ENCODE measurements around the gene ALMS1. TPM values are rescaled to one million over a fixed set of nuclear protein-coding genes. Genes with fewer than 3 reads are reported as not detected.
"Not testable (repeated sequence)": the region's sequence is repeated elsewhere in the genome, so short reads cannot be mapped to it uniquely, and the experiment has no call there.

ALMS1 gene
- total and polyA plus RNA-seq, 2 of the 4 experiments (the other 2 are of a cell fraction), result 20.8 to 52.8 TPM

- H2BK15ac ChIP-seq (ENCODE audit: low read depth, low read length); ATAC-seq (ENCODE audit: low read depth); H3K4me3 ChIP-seq (ENCODE audit: insufficient read depth, low read depth, low read length); H3K18ac ChIP-seq (ENCODE audit: low read depth, low read length); DNase-seq; H3K36me3 ChIP-seq (ENCODE audit: control insufficient read depth, insufficient read depth, low read length); H3K9me3 ChIP-seq (ENCODE audit: control insufficient read depth, insufficient read depth, low read length); H2BK20ac ChIP-seq (ENCODE audit: low read depth, low read length); BruUV-seq (replicated peaks); H3K4ac ChIP-seq (ENCODE audit: low read depth, low read length); in situ Hi-C loops (cut with MboI; ENCODE audit: low sequenced_read_pairs); H3K14ac ChIP-seq (replicated peaks; ENCODE audit: low read depth, low read length); H3K4me1 ChIP-seq (ENCODE audit: control insufficient read depth, insufficient read depth, low read length); CTCF ChIA-PET; intact Hi-C loops (cut with micrococcal nuclease); H3K27me3 ChIP-seq (ENCODE audit: control insufficient read depth, insufficient read depth, low read length); H3K56ac ChIP-seq (ENCODE audit: extremely low read depth, insufficient read depth, low read length); POLR2A ChIA-PET (ENCODE audit: unreplicated experiment); H4K91ac ChIP-seq (ENCODE audit: insufficient read depth, low read depth, low read length); H3K4me2 ChIP-seq (ENCODE audit: low read depth, low read length); H3K9ac ChIP-seq (ENCODE audit: low read depth, low read length); H4K8ac ChIP-seq (ENCODE audit: low read depth in 2 of 2, low read length in 2 of 2); H2BK5ac ChIP-seq (ENCODE audit: low read depth, low read length, poor library complexity, severe bottlenecking); dilution Hi-C loops (cut with HindIII; ENCODE audit: low sequenced_read_pairs, unreplicated experiment); H4K5ac ChIP-seq (ENCODE audit: low read depth, low read length); H3K27ac ChIP-seq (ENCODE audit: insufficient read depth, low read length); H2AK9ac ChIP-seq (replicated peaks; ENCODE audit: low read depth, low read length, poor library complexity); H2BK120ac ChIP-seq (ENCODE audit: low read depth, low read length); H3K79me1 ChIP-seq (ENCODE audit: low read depth in 1 of 2, low read length in 2 of 2); H3K23ac ChIP-seq (ENCODE audit: low read depth, low read length); H2AK5ac ChIP-seq (ENCODE audit: low read depth, low read length); H2AFZ ChIP-seq (replicated peaks; ENCODE audit: low read length, poor library complexity); H3K9me1 ChIP-seq (ENCODE audit: insufficient read depth, low read length); H4K20me1 ChIP-seq (ENCODE audit: insufficient read depth, low read length): not testable (repeated sequence)
- 69% methylated on average over 3 of the region's 3 CpGs; no CpG with 5 or more reads in 1 of the 2 experiments for WGBS, 2 experiments (ENCODE audit: extremely low coverage in 2 of 2, insufficient read length in 1 of 2)
These were observed 40.9 kb upstream of the ALMS1 start for GRCh38 chr2:73344747-73345146.

All from IMR-90 (cell line).